Activated CD4-positive, alpha-beta T cell treated with anti-CD3 and anti-CD28 coated beads, Interleukin-2, Interleukin-4, amounts not matched to agents 100 ng/mL and 50 ng/mL, durations not matched to agents 16 hours and 8 hours (primary cell): ENCODE data around the gene PITPNM3.
"Not testable (repeated sequence)": the region's sequence is repeated elsewhere in the genome, so short reads cannot be mapped to it uniquely, and the experiment has no call there.

ENCODE experiments used
- DNase-seq: peaks from one replicate; pipeline ENCODE4 v3.0.0-alpha.2; 2020; ENCODE audit warnings: low spot score

The PITPNM3 gene

GRCh38 chr17:6501359-6501758, 55.0 kb downstream of the PITPNM3 start:
- DNase-seq: no peak

- no peak for DNase-seq
These were observed 57.3 kb downstream of the PITPNM3 start for GRCh38 chr17:6498901-6499540.

GRCh38 chr17:6498356-6498755, 58.0 kb downstream of the PITPNM3 start:
- no peak for DNase-seq

GRCh38 chr17:6497496-6498221, 58.7 kb downstream of the PITPNM3 start:
- DNase-seq: no peak

GRCh38 chr17:6496640-6497441, 59.5 kb downstream of the PITPNM3 start:
- no peak for DNase-seq

- no peak for DNase-seq
These were observed 60.3 kb downstream of the PITPNM3 start for GRCh38 chr17:6496116-6496481.

- DNase-seq: no peak
These were observed 60.8 kb downstream of the PITPNM3 start for GRCh38 chr17:6495450-6496115.

GRCh38 chr17:6494239-6494941, 62.0 kb downstream of the PITPNM3 start:
- no peak for DNase-seq

- no peak for DNase-seq
These were observed 63.3 kb downstream of the PITPNM3 start for GRCh38 chr17:6492892-6493674.

GRCh38 chr17:6491071-6491700, 65.2 kb downstream of the PITPNM3 start:
- DNase-seq: no peak

GRCh38 chr17:6489016-6489550, 67.3 kb downstream of the PITPNM3 start:
- DNase-seq: no peak

GRCh38 chr17:6488008-6488539, 68.3 kb downstream of the PITPNM3 start:
- DNase-seq: no peak

GRCh38 chr17:6487251-6488007, 68.9 kb downstream of the PITPNM3 start:
- DNase-seq: no peak

- no peak for DNase-seq
These were observed 70.5 kb downstream of the PITPNM3 start for GRCh38 chr17:6485646-6486412.

- DNase-seq: no peak
These were observed 72.8 kb downstream of the PITPNM3 start for GRCh38 chr17:6483507-6483906.

- not testable (repeated sequence) for DNase-seq
These were observed 73.6 kb downstream of the PITPNM3 start for GRCh38 chr17:6482796-6483195.

GRCh38 chr17:6482105-6482455, 74.3 kb downstream of the PITPNM3 start:
- no peak for DNase-seq

GRCh38 chr17:6480303-6480675, 76.1 kb downstream of the PITPNM3 start:
- no peak for DNase-seq
